Spleen (tissue), 7 donors: ENCODE results near the gene CDX2.

Experiments
- POLR2A ChIP-seq, 3 donors: fragments of 450-650 bp; IDR thresholded peaks; one replicate each; pipeline ENCODE4 v1.5.1; 2017; ENCODE audit warnings: antibody characterized with exemption in 3 of 3, mild to moderate bottlenecking in 1 of 3
- POLR2AphosphoS5 ChIP-seq, 3 donors: sonication (generic); formaldehyde crosslinking; IDR thresholded peaks; one replicate each; pipeline ENCODE4 v1.5.1; 2017; ENCODE audit warnings: antibody characterized with exemption in 3 of 3
- TF ChIP-seq, protein P1 (sequence below), 11 experiments: fragments of 200-600 bp in 7 of 11; fragments of 450-650 bp in 4 of 11; sonication (generic) in 4 of 11; IDR thresholded peaks in 8 of 11; conservative IDR thresholded peaks in 3 of 11; 1 replicate in 7 of 11; 2 replicates in 4 of 11; pipeline versions ENCODE4 v1.4.0 to v1.8.0; 2016 to 2021; ENCODE audit warnings: antibody characterized with exemption in 11 of 11, inconsistent platforms in 4 of 11, mild to moderate bottlenecking in 1 of 11
- donor health status: DM: no; HTN: no; CAD: no; lungs with moderate emphysema.
- donor health status: DM: no; HTN: no; CAD: no.
- donor health status: DM: no; HTN: no; CAD: no.

DNA sequence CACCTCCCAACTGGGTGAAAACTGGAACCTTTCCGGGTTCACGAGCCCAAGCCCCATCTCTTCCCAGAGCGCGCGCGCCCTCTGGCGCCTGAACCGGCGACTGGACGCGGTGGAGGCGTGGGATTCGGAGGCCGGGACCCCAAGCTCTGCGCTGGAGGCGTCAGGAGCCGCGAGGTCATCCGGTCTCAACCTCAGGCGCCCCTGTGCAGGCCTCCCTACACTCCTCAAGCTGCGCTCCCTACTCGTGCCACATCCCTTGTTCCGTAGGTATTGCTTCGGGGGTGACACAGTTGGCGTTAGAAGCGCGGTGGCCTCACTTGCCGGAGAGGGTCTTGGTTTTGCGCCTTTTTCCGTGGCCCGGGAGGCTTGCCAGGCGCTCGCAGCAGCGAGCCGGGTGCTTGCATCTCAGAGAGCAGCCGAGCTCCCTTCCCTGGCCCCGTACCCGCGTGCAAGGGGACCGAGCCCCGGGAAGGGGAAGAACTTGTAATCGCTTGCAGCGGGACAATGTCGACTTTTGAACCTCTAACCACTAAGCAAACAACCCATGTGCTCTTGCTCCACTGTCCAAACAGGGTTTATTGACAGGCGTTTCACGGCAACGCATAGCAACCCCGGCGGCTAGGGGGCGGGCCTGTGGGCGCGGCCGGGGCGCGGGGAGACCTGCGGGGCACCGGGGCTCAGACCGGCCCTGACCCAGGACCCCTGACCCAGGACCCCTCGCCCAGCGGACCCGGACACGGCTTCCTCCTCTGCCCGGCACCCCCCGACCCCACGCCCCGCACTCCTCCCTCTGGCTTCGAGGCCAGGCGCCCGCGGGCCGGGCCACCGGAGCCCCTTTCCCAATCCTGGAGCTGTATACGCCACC is 8.5 kb downstream of the CDX2 start:
- TF ChIP-seq, protein P1, sequence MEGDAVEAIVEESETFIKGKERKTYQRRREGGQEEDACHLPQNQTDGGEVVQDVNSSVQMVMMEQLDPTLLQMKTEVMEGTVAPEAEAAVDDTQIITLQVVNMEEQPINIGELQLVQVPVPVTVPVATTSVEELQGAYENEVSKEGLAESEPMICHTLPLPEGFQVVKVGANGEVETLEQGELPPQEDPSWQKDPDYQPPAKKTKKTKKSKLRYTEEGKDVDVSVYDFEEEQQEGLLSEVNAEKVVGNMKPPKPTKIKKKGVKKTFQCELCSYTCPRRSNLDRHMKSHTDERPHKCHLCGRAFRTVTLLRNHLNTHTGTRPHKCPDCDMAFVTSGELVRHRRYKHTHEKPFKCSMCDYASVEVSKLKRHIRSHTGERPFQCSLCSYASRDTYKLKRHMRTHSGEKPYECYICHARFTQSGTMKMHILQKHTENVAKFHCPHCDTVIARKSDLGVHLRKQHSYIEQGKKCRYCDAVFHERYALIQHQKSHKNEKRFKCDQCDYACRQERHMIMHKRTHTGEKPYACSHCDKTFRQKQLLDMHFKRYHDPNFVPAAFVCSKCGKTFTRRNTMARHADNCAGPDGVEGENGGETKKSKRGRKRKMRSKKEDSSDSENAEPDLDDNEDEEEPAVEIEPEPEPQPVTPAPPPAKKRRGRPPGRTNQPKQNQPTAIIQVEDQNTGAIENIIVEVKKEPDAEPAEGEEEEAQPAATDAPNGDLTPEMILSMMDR (IDR thresholded peaks at IDR 0.05 in 8 of 11, conservative IDR thresholded peaks at IDR 0.05 in 3 of 11): peak in 8 of 11 experiments; percentile 7 to 43 (median 34)
- TF ChIP-seq POLR2A (IDR thresholded peaks at IDR 0.05): no peak
- TF ChIP-seq POLR2AphosphoS5 (IDR thresholded peaks at IDR 0.05): peak in 1 of 3 donors; percentile 14
